Panc1 (cell line): ENCODE measurements around the gene ELK3. TPM values are rescaled to one million over a fixed set of nuclear protein-coding genes. Genes with fewer than 3 reads are reported as not detected.

Experiments used
- ATAC-seq: fragments of 200-7000 bp; cut with Tn5 transposase; 2 replicates; pipeline ENCODE4 v1.9.1; 2020; ENCODE audit warnings: mild to moderate bottlenecking, moderate library complexity
- BruUV-seq: library from RNA; stranded (reverse); fragments of 400-500 nt; replicated peaks from 2 replicates; lab custom pipeline; 2021; lab: Mats Ljungman, UMichigan
- CTCF ChIA-PET: fragments of 300-600 bp; sonication (Branson Sonifier 250); formaldehyde crosslinking; loops from one replicate; lab custom pipeline; 2022; ENCODE audit warnings: antibody characterized with exemption; lab: Charles Lee
- POLR2A ChIA-PET: fragments of 300-600 bp; sonication (Branson Sonifier 250); formaldehyde crosslinking; loops from one replicate; lab custom pipeline; 2022; ENCODE audit warnings: antibody characterized with exemption; lab: Charles Lee
- DNase-seq: peaks from one replicate; pipeline ENCODE4 v3.0.0-alpha.2; 2010; ENCODE audit warnings: low read depth, low spot score
- H3K27ac ChIP-seq: 2 replicates; pipeline ENCODE4 v1.5.1; 2011; ENCODE audit warnings: mild to moderate bottlenecking, low read length, inconsistent platforms
- H3K27me3 ChIP-seq: fragments of 200-500 bp; sonication (Bioruptor generic); 2 replicates; pipeline ENCODE4 v1.6.0; 2014; ENCODE audit warnings: low read length, inconsistent platforms; ENCODE audit not compliant: control insufficient read depth, insufficient read depth
- H3K36me3 ChIP-seq: fragments of 200-500 bp; sonication (Bioruptor generic); 2 replicates; pipeline ENCODE4 v1.5.1; 2014; ENCODE audit warnings: inconsistent platforms, mild to moderate bottlenecking, low read length, moderate library complexity; ENCODE audit not compliant: control insufficient read depth, insufficient read depth
- H3K4me1 ChIP-seq: 2 replicates; pipeline ENCODE4 v1.5.1; 2011; ENCODE audit warnings: inconsistent platforms, mild to moderate bottlenecking, low read length, moderate library complexity; ENCODE audit not compliant: control insufficient read depth, insufficient read depth
- H3K4me3 ChIP-seq, 2 experiments: 2 replicates each; pipeline ENCODE4 v1.5.1; 2011 to 2012; ENCODE audit warnings: low read depth in 2 of 2, low read length in 2 of 2, mild to moderate bottlenecking in 2 of 2, inconsistent platforms in 1 of 2, moderate library complexity in 1 of 2
- H3K9me3 ChIP-seq: fragments of 200-500 bp; sonication (Bioruptor generic); 2 replicates; pipeline ENCODE4 v1.5.1; 2014; ENCODE audit warnings: low read depth, mild to moderate bottlenecking, inconsistent platforms, low read length, moderate library complexity; ENCODE audit not compliant: control insufficient read depth, insufficient read depth
- CTCF ChIP-seq: fragments of 450-650 bp; IDR thresholded peaks from 2 replicates; pipeline ENCODE4 v1.5.1; 2017; ENCODE audit warnings: mild to moderate bottlenecking
- POLR2AphosphoS5 ChIP-seq: IDR thresholded peaks from 2 replicates; pipeline ENCODE4 v1.6.1; 2012; ENCODE audit warnings: mild to moderate bottlenecking, low read depth, low read length, moderate library complexity
- REST ChIP-seq, 2 experiments: IDR thresholded peaks; 2 replicates each; pipeline ENCODE4 v1.6.1; 2011 to 2012; ENCODE audit warnings: low read depth in 2 of 2, control low read depth in 1 of 2, low read length in 1 of 2, mild to moderate bottlenecking in 1 of 2, moderate library complexity in 1 of 2; ENCODE audit not compliant: insufficient read depth in 1 of 2
- SIN3A ChIP-seq: IDR thresholded peaks from 2 replicates; pipeline ENCODE4 v1.6.1; 2012; ENCODE audit warnings: low read depth, mild to moderate bottlenecking, low read length, moderate library complexity, borderline replicate concordance; ENCODE audit not compliant: insufficient read depth
- TCF7L2 ChIP-seq: IDR thresholded peaks from 2 replicates; pipeline ENCODE4 v1.6.1; 2011; ENCODE audit warnings: mild to moderate bottlenecking, low read depth, low read length, inconsistent platforms
- in situ Hi-C: cut with HindIII; loops from 2 replicates; pipeline ENCODE4 v1.10.0; 2016; ENCODE audit warnings: low sequenced_read_pairs, low pct_unique_long_range_greater_than_20kb
- intact Hi-C: fragments of 100-400 bp; cut with micrococcal nuclease; formaldehyde crosslinking; loops from one replicate; pipeline ENCODE4 v1.10.0; 2022; ENCODE audit not compliant: unreplicated experiment
- total RNA-seq: library from RNA; stranded (reverse); gene quantifications from one replicate; pipeline ENCODE4 v1.2.1, GENCODE V29; 2021; ENCODE audit not compliant: unreplicated experiment

Gene ELK3
- total RNA-seq, 1 experiment from 2014 or later, result 25.1 TPM

DNA sequence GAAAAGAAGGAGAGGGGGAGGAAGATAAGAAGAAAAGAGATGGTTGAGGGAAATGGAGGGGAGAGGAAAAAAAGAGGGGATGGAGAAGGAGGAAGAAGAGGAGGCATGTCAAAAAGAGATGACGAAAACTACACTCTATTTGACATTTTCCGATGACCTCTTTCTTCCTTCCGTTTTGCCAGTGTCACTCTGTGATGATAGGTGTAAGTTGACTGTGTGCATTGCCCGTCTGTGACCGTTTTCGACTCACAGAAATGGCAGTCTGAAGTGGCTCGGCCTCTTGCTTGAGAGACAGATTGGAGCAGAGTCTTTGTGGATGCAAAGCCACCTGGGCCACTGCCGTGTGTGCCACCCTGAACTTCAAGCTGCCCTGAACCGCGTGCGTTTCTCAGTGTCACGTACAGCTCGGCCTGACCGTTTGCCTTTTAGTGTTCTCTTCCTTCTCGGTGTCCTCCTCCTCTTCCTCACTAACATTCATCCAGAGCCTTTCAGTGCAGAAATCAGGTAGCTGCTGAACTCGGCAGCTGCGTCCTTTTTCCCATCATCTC is 32.7 kb downstream of the ELK3 start:
- in situ Hi-C loops (no loop called here), intact Hi-C loops (no loop called here)
- ATAC-seq, result no peak
- ChIA-PET POLR2A (no interaction called here), CTCF (no interaction called here)
- H3K4me1 ChIP-seq, result no peaks in the 10 kb centered on the region
- H3K4me3 ChIP-seq, result no peak overlapping the region
- DNase-seq, result no peak
- H3K36me3 ChIP-seq, result no peaks in the 10 kb centered on the region
- no TSS peak for BruUV-seq
- no peak for TF ChIP-seq TCF7L2
- H3K27ac ChIP-seq, result no peak overlapping the region
- no peaks in the 10 kb centered on the region for H3K9me3 ChIP-seq
- no peaks in the 10 kb centered on the region for H3K27me3 ChIP-seq

DNA sequence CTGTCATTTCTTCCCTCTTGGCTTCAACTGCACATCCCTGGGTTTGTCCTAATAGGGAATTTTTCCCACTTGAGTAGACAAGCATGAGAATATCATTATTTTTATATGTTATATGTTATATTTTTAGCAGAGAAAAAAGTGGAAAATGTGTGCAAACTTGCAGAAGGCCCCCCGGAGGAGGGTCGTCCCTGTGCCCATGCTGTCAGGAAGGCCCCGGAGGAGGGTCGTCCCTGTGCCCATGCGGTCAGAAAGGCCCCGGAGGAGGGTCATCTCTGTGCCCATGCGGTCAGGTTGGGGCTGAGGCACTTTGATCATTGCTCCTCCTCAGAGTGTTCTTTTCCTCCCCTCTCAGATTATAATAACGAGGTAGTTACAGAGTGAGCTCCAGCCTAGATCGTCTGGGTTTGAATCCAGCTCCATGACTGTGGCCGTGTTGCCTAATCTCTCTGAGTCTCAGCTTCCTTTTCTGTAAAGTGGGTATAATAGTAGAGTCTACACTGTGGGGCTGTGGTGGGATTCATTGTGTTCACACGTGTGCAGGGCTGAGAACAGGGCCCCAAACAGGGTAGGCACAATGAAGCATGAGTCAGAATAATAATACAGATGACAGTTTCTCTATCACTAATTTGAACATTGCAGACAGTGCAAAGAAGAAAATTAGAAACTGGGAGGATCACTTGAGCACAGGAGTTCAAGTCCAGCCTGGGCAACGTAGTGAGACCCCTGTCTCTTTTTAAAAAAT is 33.4 kb downstream of the ELK3 start:
- Histone ChIP-seq H3K4me3 (no peak overlapping the region), H3K36me3 (no peaks in the 10 kb centered on the region), H3K27me3 (no peaks in the 10 kb centered on the region), H3K9me3 (no peaks in the 10 kb centered on the region), H3K27ac (no peak overlapping the region), H3K4me1 (no peaks in the 10 kb centered on the region)
- POLR2A ChIA-PET, result no interaction called here
- in situ Hi-C loops, result no loop called here
- TF ChIP-seq POLR2AphosphoS5 (no peak), SIN3A (no peak), CTCF (no peak)
- ATAC-seq (no peak), DNase-seq (no peak)
- no TSS peak for BruUV-seq
- intact Hi-C loops, result no loop called here
- CTCF ChIA-PET, result no interaction called here

GRCh38 chr12:96228566-96229248 is 34.5 kb downstream of the ELK3 start:
- DNase-seq, result no peak
- H3K27me3 ChIP-seq, result no peaks in the 10 kb centered on the region
- TF ChIP-seq CTCF, result no peak
- 0 out of 4 replicates have a peak, but pooled peaks of 1 of the 2 experiments have one; percentile 24 for TF ChIP-seq REST (IDR thresholded peaks at IDR 0.05; ENCODE audit: insufficient read depth in 1 of 2, low read depth in 2 of 2, low read length in 1 of 2)
- intact Hi-C loops, result no loop called here
- no peaks in the 10 kb centered on the region for H3K36me3 ChIP-seq
- BruUV-seq, result no TSS peak
- in situ Hi-C loops, result no loop called here
- H3K4me1 ChIP-seq, result no peaks in the 10 kb centered on the region
- H3K4me3 ChIP-seq, result no peak overlapping the region
- ATAC-seq, result no peak
- H3K27ac ChIP-seq, result no peak overlapping the region
- no peaks in the 10 kb centered on the region for H3K9me3 ChIP-seq
- CTCF ChIA-PET, result no interaction called here
- POLR2A ChIA-PET, result no interaction called here
